HG03442 (cell line): Measurements from ENCODE around the gene VARS1.
"Not testable (repeated sequence)": the region's sequence is repeated elsewhere in the genome, so short reads cannot be mapped to it uniquely, and the experiment has no call there.

ENCODE experiments used
- ATAC-seq: cut with Tn5 transposase; IDR thresholded peaks from one replicate; pipeline ENCODE4 v1.9.1; 2021; ENCODE audit warnings: mild to moderate bottlenecking, moderate library complexity; ENCODE audit not compliant: unreplicated experiment

The VARS1 gene

GRCh38 chr6:31822036-31822821, 26.7 kb upstream of the VARS1 start:
- peak; percentile 40 for ATAC-seq

- peak; percentile 48 for ATAC-seq
Measured at GRCh38 chr6:31821301-31822035, 25.9 kb upstream of the VARS1 start.

- not testable (repeated sequence) for ATAC-seq
Measured at GRCh38 chr6:31820399-31820798, 24.8 kb upstream of the VARS1 start.

- no peak for ATAC-seq
Measured at GRCh38 chr6:31819871-31820299, 24.3 kb upstream of the VARS1 start.

GRCh38 chr6:31817929-31818511, 22.5 kb upstream of the VARS1 start:
- not testable (repeated sequence) for ATAC-seq

- not testable (repeated sequence) for ATAC-seq
Measured at GRCh38 chr6:31817133-31817928, 21.8 kb upstream of the VARS1 start.

GRCh38 chr6:31815025-31815838, 19.7 kb upstream of the VARS1 start, which contains the start of the genes HSPA1A and HSPA1L:
Gene HSPA1A, plus strand, starts transcription at chr6:31815543. Its CDS starts 214 bp downstream, at chr6:31815757.
Gene HSPA1L, minus strand, starts transcription at chr6:31815283. Its CDS starts 3,311 bp downstream, at chr6:31811972.
- ATAC-seq: peak; percentile 33

- no peak for ATAC-seq
Measured at GRCh38 chr6:31814677-31815024, 19.1 kb upstream of the VARS1 start.

- ATAC-seq: no peak
Measured at GRCh38 chr6:31813465-31813849, 17.9 kb upstream of the VARS1 start.

- ATAC-seq: no peak
Measured at GRCh38 chr6:31811645-31812044, 16.1 kb upstream of the VARS1 start.

- ATAC-seq: not testable (repeated sequence)
Measured at GRCh38 chr6:31808599-31808998, 13.0 kb upstream of the VARS1 start.

GRCh38 chr6:31806470-31807272, 11.1 kb upstream of the VARS1 start, which contains the start of gene LSM2:
Gene LSM2, minus strand, starts transcription at chr6:31806966. Its CDS starts 209 bp downstream, at chr6:31806757.
- peak; percentile 86 for ATAC-seq

GRCh38 chr6:31805939-31806469, 10.5 kb upstream of the VARS1 start:
- ATAC-seq: no peak

- ATAC-seq: not testable (repeated sequence)
Measured at GRCh38 chr6:31801031-31801927, 5.7 kb upstream of the VARS1 start.

GRCh38 chr6:31799781-31800180, 4.2 kb upstream of the VARS1 start:
- ATAC-seq: no peak

GRCh38 chr6:31797588-31797987, 2.0 kb upstream of the VARS1 start:
- ATAC-seq: no peak

GRCh38 chr6:31796993-31797385, 1.4 kb upstream of the VARS1 start:
- no peak for ATAC-seq
